HG02884 (cell line): Measurements from ENCODE around the gene SPACA9.

ENCODE experiments used
- ATAC-seq: cut with Tn5 transposase; IDR thresholded peaks from one replicate; pipeline ENCODE4 v1.9.1; 2021; ENCODE audit warnings: mild to moderate bottlenecking, moderate library complexity; ENCODE audit not compliant: unreplicated experiment

Gene SPACA9

DNA sequence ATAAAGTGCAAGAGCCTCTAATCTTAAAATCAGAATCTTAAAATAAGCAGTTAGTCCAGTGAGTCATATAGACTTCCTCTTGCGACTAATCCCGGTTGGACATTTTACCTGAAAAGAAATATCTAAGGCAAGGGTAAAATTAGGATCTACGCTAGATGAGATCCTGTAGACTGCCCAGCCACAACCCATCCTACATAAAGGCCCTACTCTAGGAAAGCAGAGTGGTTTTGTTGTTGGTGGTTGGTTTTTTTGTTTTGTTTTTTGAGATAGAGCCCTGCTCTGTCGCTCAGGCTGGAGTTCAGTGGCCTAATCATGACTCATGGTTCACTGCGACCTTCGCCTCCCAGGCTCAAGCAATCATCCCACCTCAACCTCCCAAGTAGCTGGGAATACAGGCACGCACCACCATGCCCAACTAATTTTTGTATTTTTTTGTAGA is 58.8 kb downstream of the SPACA9 start:
- no peak for ATAC-seq

DNA sequence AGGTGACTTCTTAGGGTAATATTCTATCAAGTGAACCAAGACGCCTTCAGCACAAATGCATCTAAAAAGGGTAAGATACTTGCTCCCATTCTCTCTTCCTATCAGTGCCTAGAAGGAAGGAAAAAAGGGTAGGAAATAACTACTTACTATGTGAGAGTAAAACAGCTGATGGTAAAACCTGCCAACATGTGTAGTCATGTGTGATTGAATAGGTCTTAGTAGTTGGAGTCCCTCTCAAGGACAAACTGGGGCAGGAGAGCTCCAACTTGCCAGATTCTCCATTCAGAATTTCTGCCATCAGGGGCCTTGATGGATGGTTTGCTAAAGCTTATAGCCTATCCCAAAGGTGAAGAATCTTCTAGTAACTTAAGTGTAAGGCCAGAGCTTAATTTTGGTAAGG is 60.5 kb downstream of the SPACA9 start:
- no peak for ATAC-seq
